ENCODE measurements around the gene CARD8. TPM values are rescaled to one million over a fixed set of nuclear protein-coding genes. Genes with fewer than 3 reads are reported as not detected.

Gene CARD8
- total and polyA plus RNA-seq, 2 of the 8 experiments (the other 6 are each of a cell fraction or from before 2014, with no cell fraction given), result 8.9 to 24.4 TPM

DNA sequence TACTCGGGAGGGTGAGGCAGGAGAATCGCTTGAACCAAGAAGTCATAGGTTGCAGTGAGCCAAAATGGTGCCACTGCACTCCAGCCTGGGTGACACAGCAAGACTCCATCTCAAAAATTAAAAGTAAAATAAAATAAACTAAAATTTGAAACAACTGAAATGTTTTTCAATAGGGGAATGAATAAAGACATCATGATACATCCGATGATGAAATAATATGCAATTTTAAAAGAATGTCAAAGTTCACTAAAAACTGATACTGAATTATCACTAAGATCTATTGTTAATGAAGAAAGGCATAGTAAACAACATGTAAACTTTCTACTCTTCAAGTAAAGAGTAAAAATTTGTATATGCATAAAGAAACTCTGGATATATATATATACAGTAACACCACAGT, 8.5 kb downstream of the CARD8 start:
- Histone ChIP-seq H3K27me3 (replicated peaks in 1 of 4; ENCODE audit: control insufficient read depth in 3 of 4, extremely low read depth in 1 of 4, insufficient read depth in 3 of 4, low read length in 3 of 4) (peaks cover 0 to 1% (median 0%) of the 10 kb centered on the region in 4 experiments; a peak in 1 of 7 replicates), H3K79me1 (ENCODE audit: low read depth, low read length) (no peaks in the 10 kb centered on the region), H3K14ac (ENCODE audit: insufficient read length) (no peak overlapping the region), H2BK120ac (replicated peaks; ENCODE audit: low read depth, low read length) (no peak overlapping the region), H3K27ac (ENCODE audit: low read depth, low read length) (no peak overlapping the region), H3K4me2 (ENCODE audit: insufficient read depth in 1 of 2, low read depth in 2 of 2, low read length in 2 of 2) (no peak overlapping the region), H4K8ac (ENCODE audit: extremely low read depth, insufficient read depth, low read length) (no peak overlapping the region), H2BK5ac (ENCODE audit: low read depth, low read length) (no peak overlapping the region), H2AFZ (ENCODE audit: low read length) (no peak overlapping the region), H3K4ac (replicated peaks; ENCODE audit: insufficient read length, low read depth, low read length) (no peak overlapping the region), H2BK20ac (ENCODE audit: low read length) (no peak overlapping the region), H2BK12ac (ENCODE audit: low read depth, low read length) (no peak overlapping the region), H2BK15ac (ENCODE audit: low read length) (no peak overlapping the region), H3K23me2 (ENCODE audit: low read depth, low read length) (no peaks in the 10 kb centered on the region), H3K9me3 (ENCODE audit: insufficient read depth in 2 of 2, low read depth in 1 of 2, low read length in 1 of 2) (no peaks in the 10 kb centered on the region), H4K91ac (replicated peaks; ENCODE audit: insufficient read length, low read length) (no peak overlapping the region), H3K4me3 (ENCODE audit: extremely low read depth in 1 of 4, insufficient read depth in 2 of 4, low read depth in 3 of 4, low read length in 4 of 4) (no peak overlapping the region), H3K9ac (replicated peaks in 1 of 4; ENCODE audit: extremely low read depth in 1 of 4, low read depth in 3 of 4, low read length in 3 of 4) (no peak overlapping the region), H4K5ac (ENCODE audit: insufficient read length, low read depth, low read length) (no peak overlapping the region), H3K23ac (ENCODE audit: insufficient read length) (no peak overlapping the region), H3K18ac (ENCODE audit: extremely low read depth, low read length) (no peak overlapping the region), H3K36me3 (ENCODE audit: control insufficient read depth in 2 of 4, insufficient read depth in 4 of 4, low read length in 3 of 4) (peaks cover 0 to under 1% (median 0%) of the 10 kb centered on the region in 4 experiments; a peak in 1 of 8 replicates), H2AK5ac (ENCODE audit: low read depth, low read length) (no peak overlapping the region), H3K56ac (replicated peaks; ENCODE audit: insufficient read length, low read depth, low read length) (no peak overlapping the region), H3K4me1 (replicated peaks in 1 of 4; ENCODE audit: control insufficient read depth in 3 of 4, insufficient read depth in 4 of 4, low read length in 3 of 4) (no peaks in the 10 kb centered on the region), H3K79me2 (ENCODE audit: control insufficient read depth in 1 of 2, insufficient read depth in 2 of 2, low read length in 2 of 2) (no peaks in the 10 kb centered on the region), H4K20me1 (replicated peaks in 1 of 2; ENCODE audit: control insufficient read depth in 1 of 2, insufficient read depth in 2 of 2, low read length in 2 of 2) (no peaks in the 10 kb centered on the region)
- WGBS, 2 experiments (ENCODE audit: extremely low coverage in 1 of 2, insufficient coverage in 1 of 2, insufficient read length in 1 of 2, insufficient replicate concordance in 2 of 2, low coverage in 1 of 2, low lambda C conversion rate in 2 of 2, missing lambda C conversion rate in 1 of 2), result 87% methylated on average over 3 of the region's 3 CpGs; no CpG with 5 or more reads in 1 of the 2 experiments
- CTCF ChIA-PET (ENCODE audit: partially characterized antibody), result interaction anchor here (2.2 kb wide), 1 partner anchor 9 kb away, joined by 9 read pairs; the partner anchor contains the start of gene CARD8
- FAIRE-seq (no peak), DNase-seq (ENCODE audit: low read depth in 1 of 2, low spot score in 2 of 2) (no peak)
- POLR2A ChIA-PET (ENCODE audit: partially characterized antibody), result no interaction called here
- TF ChIP-seq RAD21 (IDR thresholded peaks at IDR 0.05 in 1 of 2, conservative IDR thresholded peaks at IDR 0.05 in 1 of 2; ENCODE audit: low read depth in 2 of 2, low read length in 2 of 2), result no peak
- no peak for TF ChIP-seq SAP30 (IDR thresholded peaks at IDR 0.05; ENCODE audit: insufficient read depth, insufficient replicate concordance, low read length)
- TF ChIP-seq RNF2 (IDR thresholded peaks at IDR 0.05; ENCODE audit: borderline replicate concordance, low read depth, low read length, missing control alignments, poor library complexity, severe bottlenecking), result no peak
- TF ChIP-seq, protein P1, sequence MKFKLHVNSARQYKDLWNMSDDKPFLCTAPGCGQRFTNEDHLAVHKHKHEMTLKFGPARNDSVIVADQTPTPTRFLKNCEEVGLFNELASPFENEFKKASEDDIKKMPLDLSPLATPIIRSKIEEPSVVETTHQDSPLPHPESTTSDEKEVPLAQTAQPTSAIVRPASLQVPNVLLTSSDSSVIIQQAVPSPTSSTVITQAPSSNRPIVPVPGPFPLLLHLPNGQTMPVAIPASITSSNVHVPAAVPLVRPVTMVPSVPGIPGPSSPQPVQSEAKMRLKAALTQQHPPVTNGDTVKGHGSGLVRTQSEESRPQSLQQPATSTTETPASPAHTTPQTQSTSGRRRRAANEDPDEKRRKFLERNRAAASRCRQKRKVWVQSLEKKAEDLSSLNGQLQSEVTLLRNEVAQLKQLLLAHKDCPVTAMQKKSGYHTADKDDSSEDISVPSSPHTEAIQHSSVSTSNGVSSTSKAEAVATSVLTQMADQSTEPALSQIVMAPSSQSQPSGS (IDR thresholded peaks at IDR 0.05; ENCODE audit: low read length), result no peak
- TF ChIP-seq CHD1 (IDR thresholded peaks at IDR 0.05; ENCODE audit: low read depth, low read length), result no peak
- no peak for TF ChIP-seq CBX5 (IDR thresholded peaks at IDR 0.05; ENCODE audit: low read depth, low read length)
- no peak for TF ChIP-seq ASH2L (IDR thresholded peaks at IDR 0.05; ENCODE audit: low read length)
- no peak for TF ChIP-seq POLR2AphosphoS5 (IDR thresholded peaks at IDR 0.05; ENCODE audit: low read depth, low read length)
- no peak for TF ChIP-seq BCL11A (IDR thresholded peaks at IDR 0.05; ENCODE audit: low read depth in 2 of 2, low read length in 2 of 2)
- no peak for TF ChIP-seq SIN3A (conservative IDR thresholded peaks at IDR 0.05 in 1 of 2, IDR thresholded peaks at IDR 0.05 in 1 of 2; ENCODE audit: low read depth in 1 of 2, low read length in 2 of 2)
- no peak for TF ChIP-seq SP1 (IDR thresholded peaks at IDR 0.05; ENCODE audit: low read depth, low read length)
- TF ChIP-seq GABPA (IDR thresholded peaks at IDR 0.05; ENCODE audit: borderline replicate concordance, insufficient read depth, low read length), result no peak

All from H1 (cell line).